ENCODE data around the gene TTLL11.

DNA sequence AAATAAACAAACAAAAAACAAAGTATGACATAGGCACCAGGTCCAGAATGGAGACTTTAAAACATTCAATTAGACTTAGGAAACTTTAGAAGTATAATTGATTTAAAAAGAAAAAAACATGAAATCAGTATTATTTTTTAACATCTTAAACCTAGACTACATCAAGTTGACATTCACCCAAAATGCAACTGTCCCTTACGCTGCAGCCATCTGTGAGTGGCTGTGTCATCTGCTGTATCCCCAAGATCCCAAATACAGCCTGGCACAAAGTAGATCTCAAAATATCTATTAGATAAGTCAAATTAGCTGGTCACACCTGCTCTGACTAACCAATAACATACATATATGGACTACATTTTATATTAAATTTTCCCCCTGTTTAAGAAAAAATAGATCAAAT lies 7.8 kb downstream of the TTLL11 start:
- TF ChIP-seq CTCF (IDR thresholded peaks at IDR 0.05) (no peak), POLR2A (IDR thresholded peaks at IDR 0.05) (no peak)

Data from right lobe of liver (tissue), 4 donors.